Panc1 (cell line): ENCODE data around the gene C12orf57. TPM values are rescaled to one million over a fixed set of nuclear protein-coding genes. Genes with fewer than 3 reads are reported as not detected.

Experiments used
- ATAC-seq: fragments of 200-7000 bp; cut with Tn5 transposase; 2 replicates; pipeline ENCODE4 v1.9.1; 2020; ENCODE audit warnings: mild to moderate bottlenecking, moderate library complexity
- BruUV-seq: library from RNA; stranded (reverse); fragments of 400-500 nt; replicated peaks from 2 replicates; lab custom pipeline; 2021; lab: Mats Ljungman, UMichigan
- CTCF ChIA-PET: fragments of 300-600 bp; sonication (Branson Sonifier 250); formaldehyde crosslinking; loops from one replicate; lab custom pipeline; 2022; ENCODE audit warnings: antibody characterized with exemption; lab: Charles Lee
- POLR2A ChIA-PET: fragments of 300-600 bp; sonication (Branson Sonifier 250); formaldehyde crosslinking; loops from one replicate; lab custom pipeline; 2022; ENCODE audit warnings: antibody characterized with exemption; lab: Charles Lee
- DNase-seq: peaks from one replicate; pipeline ENCODE4 v3.0.0-alpha.2; 2010; ENCODE audit warnings: low read depth, low spot score
- H3K27ac ChIP-seq: 2 replicates; pipeline ENCODE4 v1.5.1; 2011; ENCODE audit warnings: mild to moderate bottlenecking, low read length, inconsistent platforms
- H3K27me3 ChIP-seq: fragments of 200-500 bp; sonication (Bioruptor generic); 2 replicates; pipeline ENCODE4 v1.6.0; 2014; ENCODE audit warnings: low read length, inconsistent platforms; ENCODE audit not compliant: control insufficient read depth, insufficient read depth
- H3K36me3 ChIP-seq: fragments of 200-500 bp; sonication (Bioruptor generic); 2 replicates; pipeline ENCODE4 v1.5.1; 2014; ENCODE audit warnings: inconsistent platforms, mild to moderate bottlenecking, low read length, moderate library complexity; ENCODE audit not compliant: control insufficient read depth, insufficient read depth
- H3K4me1 ChIP-seq: 2 replicates; pipeline ENCODE4 v1.5.1; 2011; ENCODE audit warnings: inconsistent platforms, mild to moderate bottlenecking, low read length, moderate library complexity; ENCODE audit not compliant: control insufficient read depth, insufficient read depth
- H3K4me3 ChIP-seq, 2 experiments: 2 replicates each; pipeline ENCODE4 v1.5.1; 2011 to 2012; ENCODE audit warnings: low read depth in 2 of 2, low read length in 2 of 2, mild to moderate bottlenecking in 2 of 2, inconsistent platforms in 1 of 2, moderate library complexity in 1 of 2
- H3K9me3 ChIP-seq: fragments of 200-500 bp; sonication (Bioruptor generic); 2 replicates; pipeline ENCODE4 v1.5.1; 2014; ENCODE audit warnings: low read depth, mild to moderate bottlenecking, inconsistent platforms, low read length, moderate library complexity; ENCODE audit not compliant: control insufficient read depth, insufficient read depth
- CTCF ChIP-seq: fragments of 450-650 bp; IDR thresholded peaks from 2 replicates; pipeline ENCODE4 v1.5.1; 2017; ENCODE audit warnings: mild to moderate bottlenecking
- POLR2AphosphoS5 ChIP-seq: IDR thresholded peaks from 2 replicates; pipeline ENCODE4 v1.6.1; 2012; ENCODE audit warnings: mild to moderate bottlenecking, low read depth, low read length, moderate library complexity
- REST ChIP-seq, 2 experiments: IDR thresholded peaks; 2 replicates each; pipeline ENCODE4 v1.6.1; 2011 to 2012; ENCODE audit warnings: low read depth in 2 of 2, control low read depth in 1 of 2, low read length in 1 of 2, mild to moderate bottlenecking in 1 of 2, moderate library complexity in 1 of 2; ENCODE audit not compliant: insufficient read depth in 1 of 2
- SIN3A ChIP-seq: IDR thresholded peaks from 2 replicates; pipeline ENCODE4 v1.6.1; 2012; ENCODE audit warnings: low read depth, mild to moderate bottlenecking, low read length, moderate library complexity, borderline replicate concordance; ENCODE audit not compliant: insufficient read depth
- TCF7L2 ChIP-seq: IDR thresholded peaks from 2 replicates; pipeline ENCODE4 v1.6.1; 2011; ENCODE audit warnings: mild to moderate bottlenecking, low read depth, low read length, inconsistent platforms
- in situ Hi-C: cut with HindIII; loops from 2 replicates; pipeline ENCODE4 v1.10.0; 2016; ENCODE audit warnings: low sequenced_read_pairs, low pct_unique_long_range_greater_than_20kb
- intact Hi-C: fragments of 100-400 bp; cut with micrococcal nuclease; formaldehyde crosslinking; loops from one replicate; pipeline ENCODE4 v1.10.0; 2022; ENCODE audit not compliant: unreplicated experiment
- total RNA-seq: library from RNA; stranded (reverse); gene quantifications from one replicate; pipeline ENCODE4 v1.2.1, GENCODE V29; 2021; ENCODE audit not compliant: unreplicated experiment

C12orf57 gene
- total RNA-seq, 1 experiment from 2014 or later = 126 TPM

GRCh38 chr12:6921996-6922946 lies 21.6 kb upstream of the C12orf57 start:
- intact Hi-C loops (no loop called here), in situ Hi-C loops (no loop called here)
- ChIA-PET CTCF (interaction anchor here (0.6 kb wide), 1 partner anchor 659 kb away, joined by 10 read pairs; no protein-coding TSS in a partner anchor), POLR2A (interaction anchor here (0.7 kb wide), 1 partner anchor 10 kb away, joined by 9 read pairs; no protein-coding TSS in a partner anchor)
- TF ChIP-seq SIN3A = no peak
- TF ChIP-seq CTCF = no peak
- no peak for TF ChIP-seq TCF7L2
- TF ChIP-seq POLR2AphosphoS5 = no peak
- TF ChIP-seq REST (IDR thresholded peaks at IDR 0.05; ENCODE audit: insufficient read depth in 1 of 2, low read depth in 2 of 2, low read length in 1 of 2) = no peak
- no peaks in the 10 kb centered on the region for H3K9me3 ChIP-seq
- no peak overlapping the region for H3K27ac ChIP-seq
- ATAC-seq (no peak), DNase-seq (no peak)
- H3K36me3 ChIP-seq = no peaks in the 10 kb centered on the region
- no peaks in the 10 kb centered on the region for H3K27me3 ChIP-seq
- peaks cover 26% of the 10 kb centered on the region for H3K4me1 ChIP-seq
- BruUV-seq = no TSS peak
- no peak overlapping the region for H3K4me3 ChIP-seq

- in situ Hi-C loops (no loop called here), intact Hi-C loops (no loop called here)
- H3K4me3 ChIP-seq = no peak overlapping the region
- no peaks in the 10 kb centered on the region for H3K9me3 ChIP-seq
- no peaks in the 10 kb centered on the region for H3K36me3 ChIP-seq
- TF ChIP-seq TCF7L2 (no peak), REST (IDR thresholded peaks at IDR 0.05; ENCODE audit: insufficient read depth in 1 of 2, low read depth in 2 of 2, low read length in 1 of 2) (no peak), CTCF (no peak), SIN3A (no peak), POLR2AphosphoS5 (no peak)
- ChIA-PET CTCF (no interaction called here), POLR2A (interaction anchor here (0.7 kb wide), 1 partner anchor 9 kb away, joined by 9 read pairs; no protein-coding TSS in a partner anchor)
- H3K4me1 ChIP-seq = peaks cover 26% of the 10 kb centered on the region
- BruUV-seq = TSS peak; percentile 90
- no peak overlapping the region for H3K27ac ChIP-seq
- ATAC-seq = no peak
- no peaks in the 10 kb centered on the region for H3K27me3 ChIP-seq
- DNase-seq = no peak
These were observed 20.7 kb upstream of the C12orf57 start for GRCh38 chr12:6923003-6923732.
